Mammary epithelial cell (primary cell): ENCODE data around the gene CLEC20A.

Experiments used
- EZH2 ChIP-seq: IDR thresholded peaks from 2 replicates; pipeline ENCODE4 v1.6.1; 2012; ENCODE audit warnings: low read length, inconsistent platforms, borderline replicate concordance
- TF ChIP-seq, protein P1 (sequence below), 2 donors: IDR thresholded peaks in 1 of 2; conservative IDR thresholded peaks in 1 of 2; 2 replicates each; pipeline ENCODE4 v1.5.1; 2011 to 2012; ENCODE audit warnings: inconsistent platforms in 2 of 2, low read length in 2 of 2, mild to moderate bottlenecking in 2 of 2, control low read depth in 1 of 2, low read depth in 1 of 2; ENCODE audit not compliant: insufficient read depth in 1 of 2; ENCODE audit errors: extremely low read depth in 1 of 2

DNA sequence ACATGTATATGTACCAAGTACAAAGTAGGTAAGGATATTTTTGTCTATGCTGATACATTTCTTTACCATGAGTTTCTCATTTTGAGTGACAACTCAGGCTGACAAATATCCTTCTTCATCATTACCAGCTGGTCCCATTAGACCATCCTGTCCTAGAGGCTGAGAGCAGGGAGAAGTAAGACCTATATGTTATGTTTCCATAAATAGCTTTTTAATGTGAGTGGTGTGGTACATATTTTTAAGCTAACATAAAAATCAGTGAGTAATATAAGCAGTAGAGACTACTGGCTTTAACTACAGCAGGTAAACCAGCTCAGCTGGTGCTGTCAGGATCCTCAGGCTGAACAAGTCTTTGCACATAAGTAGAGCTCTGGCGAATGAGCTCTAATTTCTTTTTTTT is 62.4 kb downstream of the CLEC20A start:
- TF ChIP-seq, protein P1, sequence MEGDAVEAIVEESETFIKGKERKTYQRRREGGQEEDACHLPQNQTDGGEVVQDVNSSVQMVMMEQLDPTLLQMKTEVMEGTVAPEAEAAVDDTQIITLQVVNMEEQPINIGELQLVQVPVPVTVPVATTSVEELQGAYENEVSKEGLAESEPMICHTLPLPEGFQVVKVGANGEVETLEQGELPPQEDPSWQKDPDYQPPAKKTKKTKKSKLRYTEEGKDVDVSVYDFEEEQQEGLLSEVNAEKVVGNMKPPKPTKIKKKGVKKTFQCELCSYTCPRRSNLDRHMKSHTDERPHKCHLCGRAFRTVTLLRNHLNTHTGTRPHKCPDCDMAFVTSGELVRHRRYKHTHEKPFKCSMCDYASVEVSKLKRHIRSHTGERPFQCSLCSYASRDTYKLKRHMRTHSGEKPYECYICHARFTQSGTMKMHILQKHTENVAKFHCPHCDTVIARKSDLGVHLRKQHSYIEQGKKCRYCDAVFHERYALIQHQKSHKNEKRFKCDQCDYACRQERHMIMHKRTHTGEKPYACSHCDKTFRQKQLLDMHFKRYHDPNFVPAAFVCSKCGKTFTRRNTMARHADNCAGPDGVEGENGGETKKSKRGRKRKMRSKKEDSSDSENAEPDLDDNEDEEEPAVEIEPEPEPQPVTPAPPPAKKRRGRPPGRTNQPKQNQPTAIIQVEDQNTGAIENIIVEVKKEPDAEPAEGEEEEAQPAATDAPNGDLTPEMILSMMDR (conservative IDR thresholded peaks at IDR 0.05 in 1 of 2, IDR thresholded peaks at IDR 0.05 in 1 of 2; ENCODE audit: extremely low read depth in 1 of 2, insufficient read depth in 1 of 2, low read depth in 1 of 2, low read length in 2 of 2) = no peak
- TF ChIP-seq EZH2 = no peak
